Tibial nerve (tissue), 4 donors: Measurements from ENCODE around the gene LRRC37A3. TPM values are rescaled to one million over a fixed set of nuclear protein-coding genes. Genes with fewer than 3 reads are reported as not detected.
"Not testable (repeated sequence)": the region's sequence is repeated elsewhere in the genome, so short reads cannot be mapped to it uniquely, and the experiment has no call there.

Experiments
- DNase-seq, 2 donors: peaks; one replicate each; pipeline ENCODE4 v3.0.0-alpha.2; 2019; ENCODE audit warnings: low spot score in 2 of 2
- H3K27ac ChIP-seq, 4 donors: fragments of 200-600 bp; sonication (generic) in 3 of 4; one replicate each; pipeline ENCODE4 v1.5.1; 2017 to 2019; ENCODE audit warnings: mild to moderate bottlenecking in 1 of 4
- H3K27me3 ChIP-seq, 2 donors: fragments of 200-600 bp; sonication (generic) in 1 of 2; one replicate each; pipeline versions ENCODE4 v1.5.1 to v1.6.0; 2017 to 2019
- H3K36me3 ChIP-seq, 3 donors: fragments of 200-600 bp; sonication (generic); one replicate each; pipeline ENCODE4 v1.5.1; 2018 to 2019
- H3K4me1 ChIP-seq, 4 donors: fragments of 200-600 bp; sonication (generic) in 3 of 4; one replicate each; pipeline ENCODE4 v1.5.1; 2017 to 2019
- H3K4me3 ChIP-seq, 4 donors: fragments of 200-600 bp; sonication (generic) in 3 of 4; one replicate each; pipeline ENCODE4 v1.5.1; 2017 to 2019; ENCODE audit warnings: mild to moderate bottlenecking in 1 of 4, moderate library complexity in 1 of 4
- H3K9me3 ChIP-seq, 4 donors: fragments of 200-600 bp; sonication (generic) in 3 of 4; one replicate each; pipeline ENCODE4 v1.5.1; 2017 to 2019
- POLR2A ChIP-seq, 2 donors: fragments of 450-650 bp; IDR thresholded peaks; one replicate each; pipeline ENCODE4 v1.6.1; 2017; ENCODE audit warnings: antibody characterized with exemption in 2 of 2, mild to moderate bottlenecking in 2 of 2, moderate library complexity in 2 of 2
- WGBS, 2 donors: methylation state at CpG; one replicate each; pipeline ENCODE4 v1.1.5; 2018; 5-methylcytosine and 5-hydroxymethylcytosine counted together
- total RNA-seq, 4 donors: library from RNA; depleted of rRNA; stranded (reverse); fragments of >200 nt; gene quantifications; one replicate each; pipeline ENCODE4 v1.1.0, GENCODE V29; 2016
- TF ChIP-seq, protein P1 (sequence below), 5 experiments: fragments of 200-600 bp in 3 of 5; fragments of 450-650 bp in 2 of 5; sonication (generic) in 3 of 5; IDR thresholded peaks; one replicate each; pipeline ENCODE4 v1.5.1; 2016 to 2019; ENCODE audit warnings: antibody characterized with exemption in 5 of 5, mild to moderate bottlenecking in 3 of 5, moderate library complexity in 2 of 5

Gene LRRC37A3
- total RNA-seq, 4 donors from 2014 or later: 7.0 to 20.5 (median 10.4) TPM

DNA sequence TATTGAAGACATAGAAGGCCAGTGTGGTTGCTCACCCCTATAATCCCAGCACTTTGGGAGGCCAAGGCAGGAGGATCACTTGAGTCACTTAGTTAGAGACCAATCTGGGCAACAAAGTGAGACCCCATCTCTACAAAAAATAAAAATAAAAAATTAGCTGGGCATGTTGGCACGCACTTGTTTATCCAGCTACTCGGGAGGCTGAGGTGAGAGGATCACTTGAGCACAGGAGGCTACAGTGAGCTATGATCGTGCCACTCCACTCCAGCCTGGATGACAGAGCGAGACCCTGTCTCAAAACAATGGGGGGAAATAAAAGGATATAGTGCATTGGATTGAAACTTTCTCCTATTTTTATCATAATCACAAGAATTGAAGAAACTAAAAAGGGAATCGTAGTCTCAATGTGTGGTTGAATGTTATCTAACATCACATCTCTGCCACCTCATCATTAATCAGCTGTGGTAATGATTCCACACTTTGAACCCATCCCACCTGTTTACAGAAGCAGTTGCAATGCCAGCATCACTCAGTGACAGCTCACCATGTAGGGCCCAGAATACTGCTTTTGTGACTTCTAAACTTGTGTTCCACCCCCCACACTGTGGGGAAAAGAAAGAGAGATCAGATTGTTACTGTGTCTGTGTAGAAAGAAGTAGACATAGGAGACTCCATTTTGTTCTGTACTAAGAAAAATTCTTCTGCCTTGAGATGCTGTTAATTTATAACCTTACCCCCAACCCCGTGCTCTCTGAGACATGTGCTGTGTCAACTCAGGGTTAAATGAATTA, 10.3 kb upstream of the LRRC37A3 start:
- DNase-seq, H3K4me1 ChIP-seq, H3K9me3 ChIP-seq, H3K27me3 ChIP-seq, H3K36me3 ChIP-seq, H3K27ac ChIP-seq, H3K4me3 ChIP-seq: not testable (repeated sequence)
- 84% methylated on average over 6 of the region's 6 CpGs for WGBS, 2 donors

DNA sequence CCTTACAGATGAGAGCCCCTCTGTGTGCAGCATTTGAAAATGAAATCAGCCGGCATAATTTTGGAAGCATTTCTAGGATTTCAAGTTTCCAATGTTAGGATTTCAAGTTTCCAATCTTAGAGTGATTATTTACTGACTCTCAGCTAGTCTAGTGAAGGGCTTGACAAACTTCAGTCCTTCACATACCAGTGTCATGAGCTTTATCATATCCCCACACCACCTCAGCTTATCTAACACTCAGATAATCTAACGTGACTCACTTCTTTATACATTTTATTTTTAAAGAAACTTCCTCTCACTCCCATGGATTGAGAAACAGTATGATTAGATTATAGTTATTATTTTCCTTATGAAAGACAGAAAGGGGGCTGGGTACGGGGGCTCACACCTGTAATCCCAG, 9.4 kb upstream of the LRRC37A3 start:
- not testable (repeated sequence) for H3K36me3 ChIP-seq, H3K27ac ChIP-seq, H3K4me1 ChIP-seq, H3K9me3 ChIP-seq, H3K4me3 ChIP-seq, H3K27me3 ChIP-seq, DNase-seq
- 91 to 93% methylated on average over 3 of the region's 3 CpGs for WGBS, 2 donors

DNA sequence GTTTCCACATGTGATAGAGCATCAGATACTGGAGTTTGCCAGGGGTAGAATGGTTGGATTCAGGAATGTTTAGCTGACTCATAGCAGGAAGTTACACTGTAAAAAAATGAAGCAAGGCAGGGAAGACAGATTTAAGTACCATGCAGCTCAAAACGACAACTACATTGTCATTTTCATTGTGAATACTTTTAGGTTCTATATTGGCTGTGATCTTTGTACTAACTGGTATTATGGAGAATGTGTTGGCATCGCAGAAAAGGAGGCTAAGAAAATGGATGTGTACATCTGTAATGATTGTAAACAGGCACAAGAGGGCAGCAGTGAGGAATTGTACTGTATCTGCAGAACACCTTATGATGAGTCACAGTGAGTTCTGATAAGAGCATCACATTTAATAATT, 8.2 kb upstream of the LRRC37A3 start:
- TF ChIP-seq, protein P1, sequence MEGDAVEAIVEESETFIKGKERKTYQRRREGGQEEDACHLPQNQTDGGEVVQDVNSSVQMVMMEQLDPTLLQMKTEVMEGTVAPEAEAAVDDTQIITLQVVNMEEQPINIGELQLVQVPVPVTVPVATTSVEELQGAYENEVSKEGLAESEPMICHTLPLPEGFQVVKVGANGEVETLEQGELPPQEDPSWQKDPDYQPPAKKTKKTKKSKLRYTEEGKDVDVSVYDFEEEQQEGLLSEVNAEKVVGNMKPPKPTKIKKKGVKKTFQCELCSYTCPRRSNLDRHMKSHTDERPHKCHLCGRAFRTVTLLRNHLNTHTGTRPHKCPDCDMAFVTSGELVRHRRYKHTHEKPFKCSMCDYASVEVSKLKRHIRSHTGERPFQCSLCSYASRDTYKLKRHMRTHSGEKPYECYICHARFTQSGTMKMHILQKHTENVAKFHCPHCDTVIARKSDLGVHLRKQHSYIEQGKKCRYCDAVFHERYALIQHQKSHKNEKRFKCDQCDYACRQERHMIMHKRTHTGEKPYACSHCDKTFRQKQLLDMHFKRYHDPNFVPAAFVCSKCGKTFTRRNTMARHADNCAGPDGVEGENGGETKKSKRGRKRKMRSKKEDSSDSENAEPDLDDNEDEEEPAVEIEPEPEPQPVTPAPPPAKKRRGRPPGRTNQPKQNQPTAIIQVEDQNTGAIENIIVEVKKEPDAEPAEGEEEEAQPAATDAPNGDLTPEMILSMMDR (IDR thresholded peaks at IDR 0.05): peak; percentile 55 to 77 (median 71)
- DNase-seq: peak in 1 of 2 donors; percentile 70
- not testable (repeated sequence) for H3K4me3 ChIP-seq, H3K27ac ChIP-seq, H3K9me3 ChIP-seq, H3K36me3 ChIP-seq, H3K27me3 ChIP-seq, H3K4me1 ChIP-seq
- WGBS, 2 donors: 0 to 1% methylated on average over 2 of the region's 2 CpGs

DNA sequence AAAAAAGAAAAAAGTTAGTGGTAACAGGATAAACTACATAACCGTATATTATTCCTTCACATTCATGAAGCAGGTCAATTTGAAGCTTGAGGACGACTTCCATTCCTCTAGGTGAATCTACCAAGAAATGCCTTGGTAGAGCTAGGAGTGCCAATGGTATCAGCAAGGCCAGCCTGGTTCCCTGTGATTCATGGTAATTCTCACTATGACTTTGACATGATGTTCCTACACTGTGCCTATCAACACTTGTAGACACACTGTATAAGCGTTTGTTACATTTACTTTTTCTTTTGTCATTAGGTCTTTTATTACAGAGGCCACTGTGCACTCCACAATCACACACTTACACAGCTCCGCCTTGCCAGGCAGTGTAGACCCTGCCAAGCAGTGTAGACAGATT, 7.2 kb upstream of the LRRC37A3 start:
- not testable (repeated sequence) for H3K9me3 ChIP-seq, H3K36me3 ChIP-seq, H3K4me1 ChIP-seq, H3K4me3 ChIP-seq, H3K27me3 ChIP-seq, H3K27ac ChIP-seq, DNase-seq
- 84 to 90% methylated on average over 4 of the region's 4 CpGs for WGBS, 2 donors

DNA sequence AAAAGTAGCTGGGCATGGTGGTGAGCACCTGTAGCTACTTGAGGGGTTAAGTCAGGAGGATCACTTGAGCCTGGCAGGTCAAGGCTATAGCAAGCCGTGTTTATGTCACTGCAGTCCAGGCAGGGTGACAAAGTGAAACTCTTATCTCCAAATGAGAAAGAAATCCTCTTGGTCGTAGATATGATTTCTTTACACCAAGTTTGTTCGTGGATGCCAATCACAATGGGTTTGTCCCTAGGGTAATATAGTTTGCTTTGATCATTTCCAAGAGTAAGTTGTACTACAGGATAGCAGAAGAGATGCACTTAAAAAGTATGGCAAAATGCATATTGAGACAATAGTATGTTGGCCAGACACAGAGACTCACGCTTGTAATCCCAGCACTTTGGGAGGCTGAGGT, 6.0 kb upstream of the LRRC37A3 start:
- 85 to 91% methylated on average over 4 of the region's 4 CpGs for WGBS, 2 donors
- DNase-seq, H3K27me3 ChIP-seq: not testable (repeated sequence)

DNA sequence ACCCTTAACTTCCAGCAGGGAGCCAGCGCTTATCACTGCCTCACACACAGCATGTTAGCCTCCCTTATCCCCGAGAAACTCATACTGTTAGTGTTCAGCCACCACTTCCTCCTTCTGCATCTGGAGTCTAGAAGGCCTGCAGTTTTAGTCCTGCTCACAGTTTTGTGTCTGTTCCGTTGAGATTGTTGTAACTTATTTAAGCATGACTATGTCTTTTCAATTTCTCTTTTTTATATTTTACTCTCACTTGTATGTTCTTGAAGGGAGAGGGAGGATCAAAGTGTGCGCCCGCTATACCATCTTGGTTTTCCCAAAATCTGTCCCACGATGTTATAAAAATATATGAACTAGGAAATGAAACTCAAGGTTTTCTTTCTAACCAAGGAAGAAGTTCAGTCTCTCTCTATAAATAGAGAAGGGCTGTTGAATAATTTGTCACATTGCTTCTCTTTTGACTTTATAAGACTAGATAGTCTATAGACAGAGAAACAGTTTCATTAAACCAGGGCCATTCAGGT, 3.8 kb upstream of the LRRC37A3 start:
- H3K27me3 ChIP-seq, H3K36me3 ChIP-seq, H3K9me3 ChIP-seq, H3K4me3 ChIP-seq, DNase-seq, H3K4me1 ChIP-seq: not testable (repeated sequence)
- WGBS, 2 donors: 75 to 80% methylated on average over 6 of the region's 6 CpGs
- H3K27ac ChIP-seq: peak overlapping the region in 1 of 4 donors; percentile 19

More for the DNA sequence above, 6.0 kb upstream of the LRRC37A3 start:
- H3K36me3 ChIP-seq, H3K27ac ChIP-seq, H3K4me3 ChIP-seq, H3K9me3 ChIP-seq, H3K4me1 ChIP-seq: not testable (repeated sequence)

DNA sequence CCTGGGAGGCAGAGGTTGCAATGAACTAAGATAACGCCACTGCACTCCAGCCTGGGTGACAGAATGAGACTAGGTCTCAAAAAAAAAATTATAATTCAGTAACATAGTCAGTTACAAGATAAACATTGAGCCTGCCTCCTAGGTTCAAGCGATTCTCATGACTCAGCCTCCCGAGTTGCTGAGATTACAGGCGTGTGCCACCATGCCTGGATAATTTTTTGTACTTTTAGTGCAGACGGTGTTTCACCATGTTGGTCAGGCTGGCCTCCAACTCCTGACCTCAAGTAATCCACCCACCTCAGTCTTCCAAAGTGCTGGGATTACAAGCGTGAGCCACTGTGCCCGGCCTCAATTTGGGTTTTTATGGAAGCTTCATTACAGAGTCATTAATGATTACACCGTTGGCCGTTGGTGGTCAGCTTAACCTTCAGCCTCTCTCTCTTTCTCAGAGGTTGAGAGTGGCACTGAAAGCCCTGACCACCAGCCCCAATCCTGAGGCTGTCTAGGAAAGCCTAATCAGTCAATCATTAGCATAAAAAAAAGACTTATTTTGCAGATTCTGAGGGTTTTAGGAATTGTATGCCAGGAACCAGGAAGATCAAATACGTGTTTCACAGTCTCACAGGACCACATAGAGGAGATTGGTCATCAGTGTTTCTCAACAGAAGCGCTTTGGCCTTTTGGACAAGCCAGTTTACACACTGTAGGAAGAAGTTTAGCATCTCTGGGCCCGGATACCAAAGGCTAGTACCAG, 1.3 kb upstream of the LRRC37A3 start:
- no peak overlapping the region for H3K4me3 ChIP-seq

More for the DNA sequence above, 1.3 kb upstream of the LRRC37A3 start:
- 87 to 88% methylated on average over 12 of the region's 12 CpGs for WGBS, 2 donors
- no peak overlapping the region for H3K27ac ChIP-seq
- H3K4me1 ChIP-seq: peaks cover 0 to 5% (median 2%) of the 10 kb centered on the region in 4 donors
- H3K36me3 ChIP-seq: no peaks in the 10 kb centered on the region
- no peaks in the 10 kb centered on the region for H3K9me3 ChIP-seq
- H3K27me3 ChIP-seq: no peaks in the 10 kb centered on the region
- TF ChIP-seq POLR2A (IDR thresholded peaks at IDR 0.05): no peak
- TF ChIP-seq, protein P1 (IDR thresholded peaks at IDR 0.05): no peak
- DNase-seq: no peak
